H1 (cell line): ENCODE results near the gene IFITM10. TPM values are rescaled to one million over a fixed set of nuclear protein-coding genes. Genes with fewer than 3 reads are reported as not detected.

Experiments used
- ATF3 ChIP-seq: IDR thresholded peaks from 2 replicates; pipeline ENCODE4 v1.6.1; 2011; ENCODE audit warnings: low read depth, mild to moderate bottlenecking, low read length; ENCODE audit not compliant: insufficient read depth
- CHD7 ChIP-seq: fragments of 300-600 bp; sonication (generic); IDR thresholded peaks from 2 replicates; pipeline ENCODE4 v1.7.1; 2012; ENCODE audit warnings: low read length, moderate library complexity, mild to moderate bottlenecking, inconsistent platforms; ENCODE audit not compliant: insufficient replicate concordance
- GTF2F1 ChIP-seq: IDR thresholded peaks from 2 replicates; pipeline ENCODE4 v1.6.1; 2012; ENCODE audit warnings: low read depth, low read length, improper control_type of control experiment, borderline replicate concordance
- KDM1A ChIP-seq: fragments of 200-600, 300-600 bp; sonication (generic); IDR thresholded peaks from 2 replicates; pipeline ENCODE4 v1.7.1; 2016; ENCODE audit warnings: mild to moderate bottlenecking, low read length, borderline replicate concordance
- RBBP5 ChIP-seq: IDR thresholded peaks from 2 replicates; pipeline ENCODE4 v1.7.1; 2012; ENCODE audit warnings: low read depth, mild to moderate bottlenecking, inconsistent platforms, low read length, moderate library complexity, borderline replicate concordance
- RFX5 ChIP-seq: IDR thresholded peaks from 2 replicates; pipeline ENCODE4 v1.6.1; 2011; ENCODE audit warnings: low read depth, low read length, improper control_type of control experiment, borderline replicate concordance
- SP1 ChIP-seq: IDR thresholded peaks from 2 replicates; pipeline ENCODE4 v1.6.1; 2011; ENCODE audit warnings: low read depth, low read length
- USF2 ChIP-seq: IDR thresholded peaks from 2 replicates; pipeline ENCODE4 v1.6.1; 2011; ENCODE audit warnings: low read length, improper control_type of control experiment
- polyA plus RNA-seq, 7 experiments: library from polyadenylated mRNA; depleted of rRNA in 3 of 7; stranded (reverse) in 5 of 7; unstranded in 2 of 7; fragments of >200 nt in 5 of 7; fragments of 200-250 nt in 2 of 7; gene quantifications; 1 replicate in 5 of 7; 2 replicates in 1 of 7; 4 replicates in 1 of 7; pipeline versions ENCODE4 v1.2.1 to v1.2.3, GENCODE V29; 2011 to 2013; ENCODE audit warnings: missing spikeins in 2 of 7, mixed read lengths in 2 of 7
- total RNA-seq: library from RNA; stranded (reverse); fragmentation: NEBNext Ultra II Directional; extraction: Animal tissue kit (Norgen Biotek cat#: 25700); gene quantifications from 2 replicates; pipeline ENCODE4 v1.2.1, GENCODE V29; 2021

The IFITM10 gene
- total and polyA plus RNA-seq, 2 of the 8 experiments (the other 6 are each of a cell fraction or from before 2014, with no cell fraction given) = 0.08 to 0.22 TPM

GRCh38 chr11:1690167-1691025, 60.0 kb downstream of the IFITM10 start (continued):
- no peak for TF ChIP-seq SP1
- no peak for TF ChIP-seq KDM1A
- no peak for TF ChIP-seq RFX5
- no peak for TF ChIP-seq GTF2F1
- no peak for TF ChIP-seq USF2
- TF ChIP-seq ATF3 = no peak
- TF ChIP-seq RBBP5 = no peak
- no peak for TF ChIP-seq CHD7
